Endothelial cell of umbilical vein (primary cell): Measurements from ENCODE around the gene MOB2. TPM values are rescaled to one million over a fixed set of nuclear protein-coding genes. Genes with fewer than 3 reads are reported as not detected.

Source experiments
- BruUV-seq: library from RNA; stranded (reverse); fragments of 400-500 nt; replicated peaks from 2 replicates; lab custom pipeline; 2021; lab: Mats Ljungman, UMichigan
- CTCF ChIA-PET: fragments of 300-600, 350-600 bp; sonication (Branson Sonifier 250); formaldehyde crosslinking; loops from one replicate; lab custom pipeline; 2021; ENCODE audit warnings: antibody characterized with exemption, inconsistent platforms; lab: Charles Lee
- POLR2A ChIA-PET: fragments of 300-600, 350-600 bp; sonication (Branson Sonifier 250); formaldehyde crosslinking; loops from one replicate; lab custom pipeline; 2021; ENCODE audit warnings: antibody characterized with exemption, inconsistent platforms; lab: Charles Lee
- DNase-seq: peaks from one replicate; pipeline ENCODE4 v3.0.0-alpha.2; 2011; ENCODE audit warnings: low read depth, low spot score
- FAIRE-seq: peaks from 2 replicates; lab custom pipeline; 2011; peaks lifted over from hg19 to GRCh38; lab: Jason Lieb, UNC
- H2AFZ ChIP-seq: 2 replicates; pipeline ENCODE4 v1.6.0; 2012; ENCODE audit warnings: low read depth, low read length, control low read depth, inconsistent platforms
- H3K27ac ChIP-seq: 2 replicates; pipeline ENCODE4 v1.5.1; 2011; ENCODE audit warnings: low read depth, mild to moderate bottlenecking, control low read depth, low read length, moderate library complexity; ENCODE audit not compliant: insufficient read depth
- H3K27me3 ChIP-seq, 2 experiments: 2 replicates each; pipeline versions ENCODE4 v1.6.0 to v1.6.1; 2011; ENCODE audit warnings: low read length in 2 of 2, mixed read lengths in 1 of 2; ENCODE audit not compliant: control insufficient read depth in 2 of 2, insufficient read depth in 2 of 2
- H3K36me3 ChIP-seq, 2 experiments: 2 replicates in 1 of 2; 3 replicates in 1 of 2; pipeline ENCODE4 v1.5.1; 2011; ENCODE audit warnings: low read length in 2 of 2, mild to moderate bottlenecking in 1 of 2, moderate library complexity in 1 of 2; ENCODE audit not compliant: control insufficient read depth in 2 of 2, insufficient read depth in 2 of 2; ENCODE audit errors: extremely low read depth in 1 of 2
- H3K4me1 ChIP-seq: 3 replicates; pipeline ENCODE4 v1.5.1; 2011; ENCODE audit warnings: mild to moderate bottlenecking, low read length; ENCODE audit not compliant: control insufficient read depth, insufficient read depth; ENCODE audit errors: extremely low read depth
- H3K4me2 ChIP-seq: 2 replicates; pipeline ENCODE4 v1.6.1; 2011; ENCODE audit warnings: low read length, control low read depth, mixed read lengths; ENCODE audit not compliant: insufficient read depth
- H3K4me3 ChIP-seq, 3 experiments: fragments of 200-600 bp in 1 of 3; sonication (generic), shearing (Covaris generic) in 1 of 3; replicated peaks in 1 of 3; 2 replicates each; pipeline ENCODE4 v1.5.1; 2011 to 2016; ENCODE audit warnings: control low read depth in 3 of 3, low read length in 3 of 3, mild to moderate bottlenecking in 2 of 3, inconsistent platforms in 1 of 3, low read depth in 1 of 3, moderate library complexity in 1 of 3; ENCODE audit not compliant: insufficient read depth in 1 of 3
- H3K79me2 ChIP-seq: 2 replicates; pipeline ENCODE4 v1.6.0; 2012; ENCODE audit warnings: low read length, inconsistent platforms; ENCODE audit not compliant: control insufficient read depth, insufficient read depth
- H3K9ac ChIP-seq: replicated peaks from 2 replicates; pipeline ENCODE3; 2011; ENCODE audit warnings: low read length, control low read depth; ENCODE audit not compliant: insufficient read depth; ENCODE audit errors: extremely low read depth
- H3K9me1 ChIP-seq: replicated peaks from 3 replicates; pipeline ENCODE4 v1.6.0; 2011; ENCODE audit warnings: mild to moderate bottlenecking, low read length; ENCODE audit not compliant: control insufficient read depth, insufficient read depth; ENCODE audit errors: extremely low read depth
- H3K9me3 ChIP-seq: replicated peaks from 2 replicates; pipeline ENCODE4 v1.5.1; 2012; ENCODE audit warnings: low read length, inconsistent platforms; ENCODE audit not compliant: control insufficient read depth, insufficient read depth
- H4K20me1 ChIP-seq: replicated peaks from 2 replicates; pipeline ENCODE3; 2011; ENCODE audit warnings: mild to moderate bottlenecking, low read length; ENCODE audit not compliant: control insufficient read depth, insufficient read depth; ENCODE audit errors: extremely low read depth
- CTCF ChIP-seq, 2 donors: IDR thresholded peaks; 1 replicate in 1 of 2; 2 replicates in 1 of 2; pipeline ENCODE4 v1.5.1; 2011; ENCODE audit warnings: low read length in 2 of 2, mild to moderate bottlenecking in 2 of 2, moderate library complexity in 2 of 2, control low read depth in 1 of 2, inconsistent platforms in 1 of 2, low read depth in 1 of 2; ENCODE audit not compliant: insufficient read depth in 1 of 2; ENCODE audit errors: extremely low read depth in 1 of 2
- EZH2 ChIP-seq: IDR thresholded peaks from 2 replicates; pipeline ENCODE4 v1.6.1; 2012; ENCODE audit warnings: borderline replicate concordance, low read depth, mild to moderate bottlenecking, moderate library complexity, low read length, inconsistent platforms; ENCODE audit not compliant: severe bottlenecking
- FOS ChIP-seq: IDR thresholded peaks from 2 replicates; pipeline ENCODE4 v1.6.1; 2011; ENCODE audit warnings: mild to moderate bottlenecking, low read length, moderate library complexity, borderline replicate concordance; ENCODE audit not compliant: insufficient read depth
- GATA2 ChIP-seq: IDR thresholded peaks from 2 replicates; pipeline ENCODE4 v1.7.0; 2011; ENCODE audit warnings: low read depth, mild to moderate bottlenecking, moderate library complexity, mixed read lengths, low read length; ENCODE audit not compliant: insufficient read length, insufficient read depth
- JUN ChIP-seq: IDR thresholded peaks from 2 replicates; pipeline ENCODE4 v1.6.1; 2011; ENCODE audit warnings: borderline replicate concordance, low read depth; ENCODE audit not compliant: insufficient read length, insufficient read depth
- MAX ChIP-seq: IDR thresholded peaks from 2 replicates; pipeline ENCODE4 v1.6.1; 2011; ENCODE audit not compliant: insufficient read depth, insufficient read length
- MYC ChIP-seq: IDR thresholded peaks from one replicate; pipeline ENCODE4 v1.6.1; 2011; ENCODE audit warnings: mild to moderate bottlenecking, low read depth, low read length
- POLR2A ChIP-seq: IDR thresholded peaks from 2 replicates; pipeline ENCODE4 v1.6.1; 2012; ENCODE audit warnings: low read depth, mild to moderate bottlenecking, control low read depth, low read length
- POLR2AphosphoS5 ChIP-seq: IDR thresholded peaks from 2 replicates; pipeline ENCODE4 v1.6.1; 2012; ENCODE audit warnings: low read depth, mild to moderate bottlenecking, control low read depth, low read length, moderate library complexity; ENCODE audit not compliant: insufficient read depth
- dilution Hi-C: fragments of 300-500 bp; cut with MboI; formaldehyde crosslinking; loops from one replicate; pipeline ENCODE4 v1.15.0; 2019; ENCODE audit warnings: low sequenced_read_pairs; ENCODE audit not compliant: extremely low pct_ligation_motif_present
- intact Hi-C: fragments of 100-400 bp; cut with micrococcal nuclease; formaldehyde crosslinking; loops from one replicate; pipeline ENCODE4 v1.10.0; 2022
- polyA plus RNA-seq, 4 experiments: library from polyadenylated mRNA; depleted of rRNA in 3 of 4; stranded (reverse) in 3 of 4; unstranded in 1 of 4; fragments of >200 nt; gene quantifications; 2 replicates each; pipeline versions ENCODE4 v1.2.1 to v1.2.3, GENCODE V29; 2011 to 2012; ENCODE audit warnings: missing spikeins in 1 of 4
- total RNA-seq: library from RNA; stranded (reverse); gene quantifications from 2 replicates; pipeline ENCODE4 v1.2.3, GENCODE V29; 2021

MOB2 gene
- total and polyA plus RNA-seq, 2 donors (not counting 3 experiments of a cell fraction or from before 2014, with no cell fraction given), result 38.2 to 50.6 TPM

DNA sequence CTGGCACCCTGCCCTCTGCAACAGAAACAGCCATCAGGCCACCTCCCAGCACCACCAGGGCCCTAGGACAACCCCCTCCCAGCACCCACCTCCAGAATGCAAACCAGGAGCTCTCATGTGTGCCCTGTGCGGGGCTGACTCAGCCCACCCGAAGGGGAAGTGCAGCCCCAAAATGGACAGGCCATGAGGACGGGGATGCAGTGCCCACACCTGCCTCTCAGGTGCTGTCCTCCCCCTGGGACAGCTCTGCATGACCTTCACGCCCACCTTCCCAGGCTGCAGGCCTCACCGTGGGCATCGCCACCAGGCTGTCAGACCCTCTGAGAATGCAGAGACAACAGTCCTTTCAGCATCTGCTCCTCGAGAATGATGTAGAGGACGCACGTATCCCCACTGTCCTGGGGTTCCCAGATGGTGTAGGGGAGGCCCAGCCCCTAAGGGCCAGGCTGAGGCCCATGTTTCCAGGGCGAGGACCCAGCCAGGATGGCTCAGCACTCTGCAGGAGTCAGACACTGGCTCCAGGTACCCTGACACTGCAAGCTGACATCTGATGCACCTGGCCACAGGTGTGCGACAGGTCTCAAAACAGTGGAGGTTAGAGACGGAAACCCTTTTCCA lies 13.5 kb downstream of the MOB2 start:
- dilution Hi-C loops (no loop called here), intact Hi-C loops (no loop called here)
- Histone ChIP-seq H3K79me2 (no peaks in the 10 kb centered on the region), H3K27ac (no peak overlapping the region), H3K27me3 (no peaks in the 10 kb centered on the region), H2AFZ (no peak overlapping the region), H3K9me1 (no peaks in the 10 kb centered on the region), H3K4me3 (no peak overlapping the region), H3K9ac (no peak overlapping the region), H4K20me1 (no peaks in the 10 kb centered on the region), H3K36me3 (peaks cover 0 to 12% of the 10 kb centered on the region in 2 experiments), H3K9me3 (no peaks in the 10 kb centered on the region), H3K4me1 (no peaks in the 10 kb centered on the region), H3K4me2 (no peak overlapping the region)
- CTCF ChIA-PET, result no interaction called here
- no TSS peak for BruUV-seq
- FAIRE-seq (no peak), DNase-seq (no peak)
- POLR2A ChIA-PET, result no interaction called here
- TF ChIP-seq MAX (no peak), GATA2 (no peak), POLR2AphosphoS5 (no peak), FOS (no peak), EZH2 (no peak)

DNA sequence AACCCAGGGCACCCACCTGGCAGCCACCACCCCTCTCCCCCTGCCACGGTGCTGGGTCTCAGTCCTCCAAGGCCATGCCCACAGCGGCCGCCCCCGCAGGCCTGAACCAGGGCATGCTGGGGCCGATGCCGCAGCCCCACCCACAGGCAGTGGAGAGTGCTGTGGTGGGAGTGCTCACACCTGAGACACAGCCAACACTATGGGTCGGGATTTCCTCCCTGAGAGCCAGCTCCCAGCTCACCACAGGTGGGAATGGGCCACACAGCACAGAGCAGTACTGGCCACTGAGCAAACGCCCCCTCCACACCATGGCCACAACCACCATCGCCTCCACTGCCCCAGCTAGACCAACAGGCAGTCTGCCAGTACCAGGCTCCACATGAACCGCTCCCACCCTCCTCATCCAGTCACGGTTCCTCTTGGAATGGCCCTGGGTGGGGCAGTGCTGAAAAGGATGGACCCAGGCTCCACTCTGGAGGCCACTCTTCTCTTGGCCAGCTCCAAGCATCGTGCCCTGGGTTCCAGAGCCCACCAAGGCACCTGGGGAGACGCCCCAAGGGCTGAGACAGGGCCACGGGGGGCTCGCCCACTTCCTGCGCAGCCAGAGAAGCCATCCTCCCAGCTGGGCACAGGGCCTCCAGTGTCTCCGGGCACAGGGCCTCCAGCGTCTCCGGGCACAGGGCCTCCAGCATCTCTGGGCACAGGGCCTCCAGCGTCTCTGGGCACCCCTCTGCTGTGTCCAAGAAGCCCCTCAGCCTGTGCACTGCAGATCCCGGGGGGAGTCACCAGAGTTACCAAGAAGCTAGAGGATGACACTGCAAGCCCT lies 14.2 kb downstream of the MOB2 start:
- Histone ChIP-seq H3K27me3 (no peaks in the 10 kb centered on the region), H3K27ac (no peak overlapping the region), H3K4me2 (no peak overlapping the region), H3K9me3 (no peaks in the 10 kb centered on the region), H2AFZ (no peak overlapping the region), H3K36me3 (peaks cover 0 to 12% of the 10 kb centered on the region in 2 experiments), H3K9ac (no peak overlapping the region), H3K79me2 (no peaks in the 10 kb centered on the region), H3K4me3 (no peak overlapping the region), H3K4me1 (no peaks in the 10 kb centered on the region), H3K9me1 (no peaks in the 10 kb centered on the region), H4K20me1 (no peaks in the 10 kb centered on the region)
- dilution Hi-C loops (no loop called here), intact Hi-C loops (no loop called here)
- DNase-seq (no peak), FAIRE-seq (no peak)
- POLR2A ChIA-PET, result no interaction called here
- no peak for TF ChIP-seq CTCF (IDR thresholded peaks at IDR 0.05; ENCODE audit: extremely low read depth in 1 of 2, insufficient read depth in 1 of 2, low read depth in 1 of 2, low read length in 2 of 2)
- no peak for TF ChIP-seq GATA2
- no peak for TF ChIP-seq POLR2A
- TF ChIP-seq MAX, result no peak
- no peak for TF ChIP-seq EZH2
- no peak for TF ChIP-seq POLR2AphosphoS5
- TF ChIP-seq JUN, result no peak
- no peak for TF ChIP-seq MYC
- BruUV-seq, result no TSS peak
- CTCF ChIA-PET, result no interaction called here
